HepG2 (cell line): ENCODE data around the gene PPM1G. TPM values are rescaled to one million over a fixed set of nuclear protein-coding genes. Genes with fewer than 3 reads are reported as not detected.
A peak's percentile ranks its signal among the peaks of the same experiment; 100 is the strongest.

Source experiments
- CREBL2 ChIP-seq: sonication (generic); formaldehyde crosslinking; IDR thresholded peaks from 2 replicates; pipeline ENCODE4 v1.8.1; 2023; ENCODE audit warnings: missing genetic modification reagents, mild to moderate bottlenecking, borderline replicate concordance
- DMTF1 ChIP-seq: sonication (generic); formaldehyde crosslinking; IDR thresholded peaks from 2 replicates; pipeline ENCODE4 v1.4.0; 2020; ENCODE audit warnings: mild to moderate bottlenecking, missing genetic modification reagents
- DZIP1 ChIP-seq: sonication (generic); formaldehyde crosslinking; IDR thresholded peaks from 2 replicates; pipeline ENCODE4 v1.5.0; 2020; ENCODE audit warnings: mild to moderate bottlenecking, missing genetic modification reagents
- GPN1 ChIP-seq: sonication (generic); formaldehyde crosslinking; IDR thresholded peaks from 2 replicates; pipeline ENCODE4 v1.5.1; 2020; ENCODE audit warnings: missing genetic modification reagents, borderline replicate concordance
- HCFC1 ChIP-seq: fragments of 150-350 bp; IDR thresholded peaks from 2 replicates; pipeline ENCODE4 v1.6.1; 2014; ENCODE audit warnings: low read depth, low read length
- HMG20A ChIP-seq: IDR thresholded peaks from 2 replicates; pipeline ENCODE4 v1.6.1; 2016; ENCODE audit warnings: borderline replicate concordance
- HNRNPH1 ChIP-seq: fragments of 200-400 bp; formaldehyde crosslinking; optimal IDR thresholded peaks from 2 replicates; pipeline ENCODE3; 2017; ENCODE audit warnings: mild to moderate bottlenecking, low read depth, low read length
- IKZF1 ChIP-seq: fragments of 450-650 bp; IDR thresholded peaks from 2 replicates; pipeline ENCODE4 v1.7.1; 2016
- NFRKB ChIP-seq: fragments of 450-650 bp; IDR thresholded peaks from 2 replicates; pipeline ENCODE4 v1.6.1; 2017
- SUZ12 ChIP-seq: fragments of 150-350 bp; IDR thresholded peaks from 2 replicates; pipeline ENCODE4 v1.6.1; 2014; ENCODE audit warnings: low read depth, low read length
- TCF7 ChIP-seq: sonication (generic); IDR thresholded peaks from 2 replicates; pipeline ENCODE4 v1.6.1; 2016; ENCODE audit warnings: antibody characterized with exemption, low read depth
- ZFP41 ChIP-seq: sonication (generic); formaldehyde crosslinking; IDR thresholded peaks from 2 replicates; pipeline ENCODE4 v1.4.0; 2020; ENCODE audit warnings: mild to moderate bottlenecking, missing genetic modification reagents, borderline replicate concordance
- ZKSCAN8 ChIP-seq: IDR thresholded peaks from 2 replicates; pipeline ENCODE4 v1.6.1; 2016; ENCODE audit warnings: borderline replicate concordance, missing genetic modification reagents, missing compliant biosample characterization
- ZNF260 ChIP-seq: sonication (generic); formaldehyde crosslinking; IDR thresholded peaks from 2 replicates; pipeline ENCODE4 v1.4.0; 2020; ENCODE audit warnings: missing genetic modification reagents, low read depth, mild to moderate bottlenecking, borderline replicate concordance
- ZNF263 ChIP-seq: sonication (generic); formaldehyde crosslinking; IDR thresholded peaks from 2 replicates; pipeline ENCODE4 v1.4.0; 2020; ENCODE audit warnings: missing genetic modification reagents
- ZNF282 ChIP-seq: fragments of 450-650 bp; IDR thresholded peaks from 2 replicates; pipeline ENCODE4 v1.6.1; 2018; ENCODE audit not compliant: partially characterized antibody
- ZNF446 ChIP-seq: sonication (generic); formaldehyde crosslinking; IDR thresholded peaks from 2 replicates; pipeline ENCODE4 v1.5.0; 2020; ENCODE audit warnings: mild to moderate bottlenecking, missing genetic modification reagents
- ZNF552 ChIP-seq: sonication (generic); formaldehyde crosslinking; IDR thresholded peaks from 2 replicates; pipeline ENCODE4 v1.9.0; 2022; ENCODE audit warnings: missing genetic modification reagents, mild to moderate bottlenecking, borderline replicate concordance
- ZNF607 ChIP-seq: sonication (generic); formaldehyde crosslinking; IDR thresholded peaks from 2 replicates; pipeline ENCODE4 v1.5.1; 2020; ENCODE audit warnings: missing genetic modification reagents, mild to moderate bottlenecking, borderline replicate concordance
- polyA plus RNA-seq, 8 experiments: library from polyadenylated mRNA; depleted of rRNA in 3 of 8; stranded (reverse) in 7 of 8; unstranded in 1 of 8; fragments of >200 nt; fragmentation: Illumina TruSeq in 4 of 8; extraction: Trizol in 4 of 8; gene quantifications; 2 replicates each; pipeline versions ENCODE4 v1.2.1 to v1.2.3, GENCODE V29; 2011 to 2016; ENCODE audit warnings: low read depth in 4 of 8, missing spikeins in 1 of 8, mixed read lengths in 1 of 8; ENCODE audit not compliant: insufficient read depth in 1 of 8
- total RNA-seq, 5 experiments: library from RNA; depleted of rRNA; stranded (reverse); fragments of >200 nt; fragmentation: Illumina TruSeq; extraction: Trizol; gene quantifications; 2 replicates each; pipeline ENCODE4 v1.2.3, GENCODE V29; 2016; ENCODE audit warnings: low read depth in 1 of 5
- TF ChIP-seq, protein P1 (sequence below): fragments of 450-650 bp; IDR thresholded peaks from 2 replicates; pipeline ENCODE4 v1.6.1; 2016
- TF ChIP-seq, protein P2 (sequence below), 2 experiments: fragments of 450-650 bp in 1 of 2; sonication (generic) in 1 of 2; formaldehyde crosslinking; IDR thresholded peaks; 2 replicates each; pipeline versions ENCODE4 v1.5.0 to v1.8.0; 2020 to 2022; ENCODE audit warnings: mild to moderate bottlenecking in 1 of 2, missing genetic modification reagents in 1 of 2
- TF ChIP-seq, protein P3 (sequence below): IDR thresholded peaks from 2 replicates; pipeline ENCODE4 v1.6.1; 2016

Gene PPM1G
- total and polyA plus RNA-seq, 2 of the 13 experiments (the other 11 are each of a cell fraction or from before 2014, with no cell fraction given), result 58.2 to 213 TPM

GRCh38 chr2:27356382-27357181 lies 52.8 kb downstream of the PPM1G start, which contains the start of gene GTF3C2 (continued):
- TF ChIP-seq, protein P1, sequence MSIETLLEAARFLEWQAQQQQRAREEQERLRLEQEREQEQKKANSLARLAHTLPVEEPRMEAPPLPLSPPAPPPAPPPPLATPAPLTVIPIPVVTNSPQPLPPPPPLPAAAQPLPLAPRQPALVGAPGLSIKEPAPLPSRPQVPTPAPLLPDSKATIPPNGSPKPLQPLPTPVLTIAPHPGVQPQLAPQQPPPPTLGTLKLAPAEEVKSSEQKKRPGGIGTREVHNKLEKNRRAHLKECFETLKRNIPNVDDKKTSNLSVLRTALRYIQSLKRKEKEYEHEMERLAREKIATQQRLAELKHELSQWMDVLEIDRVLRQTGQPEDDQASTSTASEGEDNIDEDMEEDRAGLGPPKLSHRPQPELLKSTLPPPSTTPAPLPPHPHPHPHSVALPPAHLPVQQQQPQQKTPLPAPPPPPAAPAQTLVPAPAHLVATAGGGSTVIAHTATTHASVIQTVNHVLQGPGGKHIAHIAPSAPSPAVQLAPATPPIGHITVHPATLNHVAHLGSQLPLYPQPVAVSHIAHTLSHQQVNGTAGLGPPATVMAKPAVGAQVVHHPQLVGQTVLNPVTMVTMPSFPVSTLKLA, result peak; percentile 90
- no peak for TF ChIP-seq HMG20A
- peak; percentile 88 for TF ChIP-seq ZNF607
- no peak; the same call in 1 of the 2 replicates for TF ChIP-seq ZNF552 (CRISPR knock-in tag)
- TF ChIP-seq ZNF263 (CRISPR knock-in tag), result peak; percentile 58; the same call in 1 of the 2 replicates
- no peak for TF ChIP-seq GPN1 (CRISPR knock-in tag)
- TF ChIP-seq, protein P2, sequence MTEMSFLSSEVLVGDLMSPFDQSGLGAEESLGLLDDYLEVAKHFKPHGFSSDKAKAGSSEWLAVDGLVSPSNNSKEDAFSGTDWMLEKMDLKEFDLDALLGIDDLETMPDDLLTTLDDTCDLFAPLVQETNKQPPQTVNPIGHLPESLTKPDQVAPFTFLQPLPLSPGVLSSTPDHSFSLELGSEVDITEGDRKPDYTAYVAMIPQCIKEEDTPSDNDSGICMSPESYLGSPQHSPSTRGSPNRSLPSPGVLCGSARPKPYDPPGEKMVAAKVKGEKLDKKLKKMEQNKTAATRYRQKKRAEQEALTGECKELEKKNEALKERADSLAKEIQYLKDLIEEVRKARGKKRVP (CRISPR knock-in tag; IDR thresholded peaks at IDR 0.05), result peak in 1 of 2 experiments; percentile 70; a peak in 1 of 4 replicates
- TF ChIP-seq, protein P3, sequence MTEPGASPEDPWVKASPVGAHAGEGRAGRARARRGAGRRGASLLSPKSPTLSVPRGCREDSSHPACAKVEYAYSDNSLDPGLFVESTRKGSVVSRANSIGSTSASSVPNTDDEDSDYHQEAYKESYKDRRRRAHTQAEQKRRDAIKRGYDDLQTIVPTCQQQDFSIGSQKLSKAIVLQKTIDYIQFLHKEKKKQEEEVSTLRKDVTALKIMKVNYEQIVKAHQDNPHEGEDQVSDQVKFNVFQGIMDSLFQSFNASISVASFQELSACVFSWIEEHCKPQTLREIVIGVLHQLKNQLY, result peak; percentile 91
- peak; percentile 58 for TF ChIP-seq HNRNPH1
- no peak for TF ChIP-seq ZKSCAN8 (CRISPR knock-in tag)
- TF ChIP-seq NFRKB, result peak; percentile 87
- TF ChIP-seq ZNF282, result no peak
- peak; percentile 13; the same call in 1 of the 2 replicates for TF ChIP-seq DZIP1 (CRISPR knock-in tag)
- 0 out of 2 replicates have a peak, but pooled peaks have one; percentile 8 for TF ChIP-seq CREBL2
- TF ChIP-seq ZNF446, result peak; percentile 62; the same call in 1 of the 2 replicates
- TF ChIP-seq TCF7, result no peak
- 0 out of 2 replicates have a peak, but pooled peaks have one; percentile 51 for TF ChIP-seq DMTF1 (CRISPR knock-in tag)
- no peak for TF ChIP-seq IKZF1
- peak; percentile 80 for TF ChIP-seq HCFC1
- TF ChIP-seq SUZ12, result peak; percentile 57; the same call in 1 of the 2 replicates
- TF ChIP-seq ZFP41, result peak; percentile 54
- TF ChIP-seq ZNF260 (CRISPR knock-in tag), result no peak
